Brain pericyte (primary cell): ENCODE measurements around the gene PIM1.
A peak's percentile ranks its signal among the peaks of the same experiment; 100 is the strongest.
"Not testable (repeated sequence)": the region's sequence is repeated elsewhere in the genome, so short reads cannot be mapped to it uniquely, and the experiment has no call there.

Experiments
- DNase-seq: peaks from one replicate; pipeline ENCODE4 v3.0.0-alpha.2; 2012; ENCODE audit warnings: low read depth, low spot score

The PIM1 gene

GRCh38 chr6:37188962-37189510 is 19.1 kb downstream of the PIM1 start:
- no peak for DNase-seq

- DNase-seq = no peak
Observed at GRCh38 chr6:37190159-37190535, 20.2 kb downstream of the PIM1 start.

- DNase-seq = no peak
Observed at GRCh38 chr6:37192666-37193065, 22.7 kb downstream of the PIM1 start.

GRCh38 chr6:37194886-37195285 is 24.9 kb downstream of the PIM1 start:
- not testable (repeated sequence) for DNase-seq

GRCh38 chr6:37196451-37196850 is 26.5 kb downstream of the PIM1 start:
- DNase-seq = not testable (repeated sequence)

GRCh38 chr6:37200085-37200484 is 30.1 kb downstream of the PIM1 start:
- DNase-seq = no peak

GRCh38 chr6:37201726-37202125 is 31.8 kb downstream of the PIM1 start:
- no peak for DNase-seq

- no peak for DNase-seq
Observed at GRCh38 chr6:37202788-37203491, 33.0 kb downstream of the PIM1 start.

GRCh38 chr6:37204014-37204751 is 34.2 kb downstream of the PIM1 start:
- DNase-seq = no peak

- DNase-seq = no peak
Observed at GRCh38 chr6:37205175-37205996, 35.4 kb downstream of the PIM1 start.

GRCh38 chr6:37205997-37206340 is 36.0 kb downstream of the PIM1 start:
- DNase-seq = no peak

- DNase-seq = no peak
Observed at GRCh38 chr6:37206622-37207021, 36.7 kb downstream of the PIM1 start.

GRCh38 chr6:37207903-37208456 is 38.0 kb downstream of the PIM1 start:
- no peak for DNase-seq

GRCh38 chr6:37208793-37209192 is 38.8 kb downstream of the PIM1 start:
- DNase-seq = no peak

GRCh38 chr6:37209461-37210205 is 39.7 kb downstream of the PIM1 start:
- no peak for DNase-seq

- DNase-seq = peak; percentile 44
Observed at GRCh38 chr6:37210313-37210968, 40.5 kb downstream of the PIM1 start.

GRCh38 chr6:37212268-37212667 is 42.3 kb downstream of the PIM1 start:
- no peak for DNase-seq

GRCh38 chr6:37218061-37218460 is 48.1 kb downstream of the PIM1 start:
- no peak for DNase-seq

GRCh38 chr6:37218511-37218910 is 48.6 kb downstream of the PIM1 start:
- no peak for DNase-seq

- DNase-seq = peak; percentile 63
Observed at GRCh38 chr6:37221585-37222124, 51.7 kb downstream of the PIM1 start.
